ENCODE measurements around the gene NOX3.

Gene NOX3

GRCh38 chr6:155434829-155435423 lies 20.7 kb downstream of the NOX3 start:
- in situ Hi-C loops (cut with MboI; ENCODE audit: low sequenced_read_pairs): no loop called here

GRCh38 chr6:155434096-155434495 lies 21.5 kb downstream of the NOX3 start:
- in situ Hi-C loops (cut with MboI; ENCODE audit: low sequenced_read_pairs): no loop called here

GRCh38 chr6:155432293-155432692 lies 23.3 kb downstream of the NOX3 start:
- in situ Hi-C loops (cut with MboI; ENCODE audit: low sequenced_read_pairs): no loop called here

- in situ Hi-C loops (cut with MboI; ENCODE audit: low sequenced_read_pairs): no loop called here
Observed at GRCh38 chr6:155429321-155429893, 26.2 kb downstream of the NOX3 start.

GRCh38 chr6:155426408-155426945 lies 29.2 kb downstream of the NOX3 start:
- in situ Hi-C loops (cut with MboI; ENCODE audit: low sequenced_read_pairs): no loop called here

GRCh38 chr6:155424181-155424580 lies 31.5 kb downstream of the NOX3 start:
- in situ Hi-C loops (cut with MboI; ENCODE audit: low sequenced_read_pairs): no loop called here

GRCh38 chr6:155422635-155423034 lies 33.0 kb downstream of the NOX3 start:
- in situ Hi-C loops (cut with MboI; ENCODE audit: low sequenced_read_pairs): no loop called here

- in situ Hi-C loops (cut with MboI; ENCODE audit: low sequenced_read_pairs): no loop called here
Observed at GRCh38 chr6:155420492-155420891, 35.1 kb downstream of the NOX3 start.

- in situ Hi-C loops (cut with MboI; ENCODE audit: low sequenced_read_pairs): no loop called here
Observed at GRCh38 chr6:155419161-155419560, 36.5 kb downstream of the NOX3 start.

- in situ Hi-C loops (cut with MboI; ENCODE audit: low sequenced_read_pairs): no loop called here
Observed at GRCh38 chr6:155418017-155418761, 37.5 kb downstream of the NOX3 start.

GRCh38 chr6:155417454-155417853 lies 38.2 kb downstream of the NOX3 start:
- in situ Hi-C loops (cut with MboI; ENCODE audit: low sequenced_read_pairs): no loop called here

GRCh38 chr6:155415953-155416352 lies 39.7 kb downstream of the NOX3 start:
- in situ Hi-C loops (cut with MboI; ENCODE audit: low sequenced_read_pairs): no loop called here

- in situ Hi-C loops (cut with MboI; ENCODE audit: low sequenced_read_pairs): no loop called here
Observed at GRCh38 chr6:155414049-155414448, 41.6 kb downstream of the NOX3 start.

GRCh38 chr6:155412335-155412734 lies 43.3 kb downstream of the NOX3 start:
- in situ Hi-C loops (cut with MboI; ENCODE audit: low sequenced_read_pairs): no loop called here

- in situ Hi-C loops (cut with MboI; ENCODE audit: low sequenced_read_pairs): no loop called here
Observed at GRCh38 chr6:155411154-155412052, 44.2 kb downstream of the NOX3 start.

GRCh38 chr6:155409391-155409790 lies 46.2 kb downstream of the NOX3 start:
- in situ Hi-C loops (cut with MboI; ENCODE audit: low sequenced_read_pairs): no loop called here

GRCh38 chr6:155408981-155409380 lies 46.7 kb downstream of the NOX3 start:
- in situ Hi-C loops (cut with MboI; ENCODE audit: low sequenced_read_pairs): no loop called here

GRCh38 chr6:155408231-155408630 lies 47.4 kb downstream of the NOX3 start:
- in situ Hi-C loops (cut with MboI; ENCODE audit: low sequenced_read_pairs): no loop called here

- in situ Hi-C loops (cut with MboI; ENCODE audit: low sequenced_read_pairs): no loop called here
Observed at GRCh38 chr6:155406801-155407200, 48.8 kb downstream of the NOX3 start.

- in situ Hi-C loops (cut with MboI; ENCODE audit: low sequenced_read_pairs): no loop called here
Observed at GRCh38 chr6:155404937-155405336, 50.7 kb downstream of the NOX3 start.
